IPS DF 19.7 (cell line): Measurements from ENCODE around the gene CSF2.
"Not testable (repeated sequence)": the region's sequence is repeated elsewhere in the genome, so short reads cannot be mapped to it uniquely, and the experiment has no call there.

ENCODE experiments used
- DNase-seq: peaks from one replicate; pipeline ENCODE4 v3.0.0-alpha.2; 2013; ENCODE audit warnings: low read depth, low spot score

Gene CSF2

DNA sequence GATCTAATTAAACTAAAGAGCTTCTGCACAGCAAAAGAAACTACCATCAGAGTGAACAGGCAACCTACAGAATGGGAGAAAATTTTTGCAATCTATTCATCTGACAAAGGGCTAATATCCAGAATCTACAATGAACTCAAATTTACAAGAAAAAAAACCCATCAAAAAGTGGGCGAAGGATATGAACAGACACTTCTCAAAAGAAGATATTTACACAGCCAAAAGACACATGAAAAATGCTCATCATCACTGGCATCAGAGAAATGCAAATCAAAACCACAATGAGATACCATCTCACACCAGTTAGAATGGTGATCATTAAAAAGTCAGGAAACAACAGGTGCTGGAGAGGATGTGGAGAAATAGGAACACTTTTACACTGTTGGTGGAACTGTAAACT, 34.9 kb downstream of the CSF2 start:
- not testable (repeated sequence) for DNase-seq

DNA sequence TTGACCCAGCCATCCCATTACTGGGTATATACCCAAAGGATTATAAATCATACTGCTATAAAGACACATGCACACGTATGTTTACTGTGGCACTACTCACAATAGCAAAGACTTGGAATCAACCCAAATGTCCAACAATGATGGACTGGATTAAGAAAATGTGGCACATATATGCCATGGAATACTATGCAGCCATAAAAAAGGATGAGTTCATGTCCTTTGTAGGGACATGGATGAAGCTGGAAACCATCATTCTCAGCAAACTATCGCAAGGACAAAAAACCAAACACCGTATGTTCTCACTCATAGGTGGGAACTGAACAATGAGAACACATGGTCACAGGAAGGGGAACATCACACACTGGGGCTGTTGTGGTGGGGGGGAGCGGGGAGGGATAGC, 35.4 kb downstream of the CSF2 start:
- not testable (repeated sequence) for DNase-seq

DNA sequence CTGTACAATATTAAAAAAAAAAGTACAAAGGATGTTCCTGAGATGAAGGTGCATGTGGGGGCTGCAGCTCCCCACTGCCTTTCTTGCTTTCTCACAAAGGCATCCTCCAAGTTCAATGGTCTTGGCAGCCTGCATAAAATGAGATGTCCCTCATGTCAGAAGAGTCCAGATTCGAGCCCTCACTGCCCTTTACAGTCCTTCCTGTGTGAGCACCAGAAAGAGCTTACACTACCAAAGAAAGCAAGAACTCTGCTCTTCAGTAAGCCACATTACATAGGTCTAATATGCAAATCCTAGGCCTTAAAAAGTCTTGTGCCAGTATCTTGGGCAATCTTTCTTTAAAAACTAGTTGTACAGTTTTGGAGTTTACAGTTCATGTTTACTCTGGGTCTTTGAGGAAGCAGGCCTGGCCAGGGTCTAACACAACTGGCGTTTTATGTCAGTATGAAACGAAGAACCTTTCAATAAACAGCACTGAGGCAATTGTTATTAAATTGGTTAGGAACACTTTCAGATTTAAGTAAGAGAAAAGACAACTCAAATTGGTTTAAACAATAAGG, 36.0 kb downstream of the CSF2 start:
- DNase-seq = no peak

DNA sequence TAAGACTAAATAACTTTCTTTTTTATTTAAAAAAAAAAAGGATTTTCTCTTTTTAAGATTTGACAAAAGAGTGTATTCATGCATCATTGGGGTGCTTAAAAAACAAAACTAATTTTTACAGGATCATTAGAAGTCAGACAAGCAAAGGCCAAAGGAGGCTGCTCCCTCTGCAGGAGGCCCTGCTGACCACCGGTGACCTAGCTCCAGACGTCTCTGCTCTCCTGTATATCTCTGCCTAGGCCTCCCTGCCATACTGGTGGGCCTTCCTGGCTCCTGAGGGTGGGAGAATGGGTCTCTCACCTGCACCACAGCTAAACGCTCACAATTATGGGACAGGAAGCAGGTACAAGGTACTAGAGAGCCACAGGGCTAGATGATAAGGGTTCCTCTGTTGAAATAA, 36.6 kb downstream of the CSF2 start:
- no peak for DNase-seq

DNA sequence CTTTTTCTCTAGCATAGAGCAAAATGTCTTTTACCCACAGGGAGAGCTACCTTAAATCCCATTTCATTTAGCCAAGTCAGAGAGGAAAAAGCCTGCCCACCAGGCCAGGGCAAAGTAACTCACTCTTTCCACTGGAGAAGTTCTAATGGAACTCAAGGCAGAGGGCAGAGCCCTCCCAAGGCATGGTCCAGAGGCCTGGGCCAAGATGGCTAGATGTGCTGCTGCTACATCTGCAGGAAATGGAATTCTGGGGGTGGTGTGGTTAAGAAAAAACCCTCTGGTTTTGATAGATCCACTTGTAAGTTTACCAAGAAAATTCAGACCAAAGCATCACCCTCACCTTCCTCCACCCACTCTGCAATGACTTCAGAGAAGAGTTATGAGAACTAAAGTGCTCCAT, 37.3 kb downstream of the CSF2 start:
- DNase-seq = no peak

DNA sequence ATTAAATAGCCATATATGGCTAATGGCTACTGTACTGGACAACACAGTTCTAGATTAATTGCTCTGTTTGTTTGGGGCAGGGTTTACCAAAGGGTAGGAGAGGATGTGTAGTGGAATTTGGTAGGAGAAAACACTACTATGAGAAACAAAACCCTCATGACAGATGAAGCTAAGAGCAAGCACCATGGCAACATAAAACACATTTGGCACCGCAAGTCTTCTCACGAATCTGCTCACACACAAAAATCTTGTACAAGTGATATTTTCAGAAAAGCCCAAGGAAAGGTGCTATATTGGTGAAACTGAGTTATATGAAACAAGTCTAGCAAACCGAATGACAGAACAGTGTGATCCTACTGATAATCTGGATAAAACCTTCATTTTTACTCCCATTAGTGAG, 38.5 kb downstream of the CSF2 start:
- no peak for DNase-seq

DNA sequence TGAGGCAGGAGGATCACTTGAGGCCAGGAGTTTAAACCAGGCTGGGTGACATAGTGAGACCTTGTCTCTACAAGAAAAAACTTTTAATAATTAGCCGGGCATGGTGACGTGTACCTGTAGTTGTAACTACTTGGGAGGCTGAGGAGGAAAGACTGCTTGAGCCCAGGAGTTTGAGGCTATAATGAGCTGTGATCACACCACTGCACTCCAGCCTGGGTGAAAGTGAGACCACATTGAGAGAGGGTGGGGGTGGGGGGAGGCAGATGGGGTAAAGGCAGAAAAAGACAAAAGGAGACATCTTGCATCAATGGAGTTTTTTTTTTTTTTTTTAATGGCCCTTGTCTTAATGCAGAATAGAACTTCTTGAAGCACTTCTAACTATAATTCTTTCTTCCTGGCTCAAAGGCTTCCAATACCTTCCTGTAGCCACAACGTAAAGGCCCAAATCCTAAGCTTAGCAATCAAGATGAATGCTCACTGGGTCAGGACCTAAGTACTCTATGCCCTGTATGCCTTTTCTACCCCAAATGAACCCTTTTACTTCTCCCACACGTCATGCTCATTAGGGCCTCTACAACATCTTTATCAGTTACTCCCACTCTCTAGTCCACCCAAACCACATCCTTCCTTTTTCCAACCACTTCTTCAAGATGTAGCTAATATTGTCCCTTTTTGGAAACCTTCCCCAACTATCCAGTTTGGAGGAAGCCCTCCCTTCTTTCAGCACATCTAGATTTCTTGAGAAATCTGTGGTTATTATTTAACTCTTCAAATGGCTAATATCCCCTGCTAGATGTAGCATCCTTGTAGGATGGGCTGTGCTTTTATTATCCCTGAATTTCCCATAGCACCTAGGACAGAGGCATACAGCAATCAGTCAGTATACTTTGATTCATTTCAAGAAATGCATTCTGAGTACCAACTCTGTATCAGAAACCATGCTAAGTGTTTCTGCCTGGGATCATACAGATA, 40.8 kb downstream of the CSF2 start:
- DNase-seq = no peak

DNA sequence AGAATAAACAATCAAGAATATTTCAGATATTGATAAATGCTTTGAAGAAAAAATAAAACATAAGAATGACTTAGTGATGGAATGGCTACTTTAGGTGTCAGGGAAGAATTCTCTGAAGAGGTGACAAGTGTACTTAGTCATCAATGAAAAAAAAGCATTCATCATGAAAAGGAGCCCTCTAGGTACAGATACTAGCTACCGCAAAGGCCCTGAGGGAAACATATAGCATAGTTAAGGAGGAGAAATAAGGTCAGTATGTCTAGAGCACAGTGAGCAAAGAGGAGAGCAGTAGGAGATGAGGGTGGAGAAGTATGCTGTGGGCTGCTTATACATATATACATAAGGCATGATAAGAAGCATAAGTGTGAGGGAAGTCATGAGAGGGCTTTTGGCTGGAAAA, 41.8 kb downstream of the CSF2 start:
- no peak for DNase-seq

DNA sequence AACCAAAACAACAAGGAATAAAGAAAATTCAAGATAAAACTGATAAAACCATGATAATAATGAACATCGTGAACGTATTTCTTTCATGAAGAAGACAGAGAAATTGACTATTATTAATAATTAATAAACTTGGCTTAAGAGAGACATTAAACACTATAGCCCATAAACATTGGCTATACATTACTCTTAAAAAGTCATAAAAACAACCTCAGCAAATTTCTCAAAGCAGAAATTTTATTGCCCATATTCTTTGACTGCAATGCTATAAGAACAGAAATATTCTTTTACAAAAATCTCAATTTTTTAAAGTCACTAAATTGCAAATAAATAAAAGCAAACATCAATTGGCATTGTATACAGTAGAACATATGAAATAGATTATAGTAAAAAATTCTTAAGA, 42.5 kb downstream of the CSF2 start:
- DNase-seq = no peak

DNA sequence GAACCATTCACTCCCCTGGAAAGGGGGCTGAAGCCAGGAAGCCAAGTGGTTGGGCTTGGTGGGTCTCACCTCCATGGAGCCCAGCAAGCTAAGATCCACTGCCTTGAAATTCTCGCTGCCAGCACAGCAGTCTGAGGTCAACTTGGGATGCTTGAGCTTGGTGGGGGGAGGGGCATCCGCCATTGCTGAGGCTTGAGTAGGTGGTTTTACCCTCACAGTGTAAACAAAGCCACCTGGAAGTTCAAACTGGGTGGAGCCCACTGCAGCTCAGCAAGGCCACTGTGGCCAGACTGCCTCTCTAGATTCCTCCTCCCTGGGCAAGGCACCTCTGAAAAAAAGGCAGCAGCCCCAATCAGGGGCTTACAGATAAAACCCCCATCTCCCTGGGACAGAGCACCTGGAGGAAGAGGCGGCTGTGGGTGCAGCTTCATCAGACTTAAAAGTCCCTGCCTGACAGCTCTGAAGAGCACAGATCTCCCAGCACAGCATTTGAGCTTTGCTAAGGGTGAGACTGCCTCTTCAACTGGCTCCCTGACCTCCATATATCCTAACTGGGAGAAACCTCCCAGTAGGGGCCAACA, 43.4 kb downstream of the CSF2 start:
- DNase-seq = peak; percentile 12

DNA sequence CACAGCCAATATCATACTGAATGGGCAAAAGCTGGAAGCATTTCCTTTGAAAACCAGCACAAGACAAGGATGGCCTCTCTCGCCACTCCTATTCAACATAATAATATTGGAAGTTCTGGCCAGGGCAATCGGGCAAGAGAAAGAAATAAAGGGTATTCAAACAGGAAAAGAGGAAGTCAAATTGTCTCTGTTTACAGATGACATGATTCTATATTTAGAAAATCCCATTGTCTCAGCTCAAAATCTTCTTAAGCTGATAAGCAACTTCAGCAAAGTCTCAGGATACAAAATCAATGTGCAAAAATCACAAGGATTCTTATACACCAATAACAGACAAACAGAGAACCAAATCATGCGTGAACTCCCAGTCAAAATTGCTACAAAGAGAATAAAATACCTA, 47.1 kb downstream of the CSF2 start:
- not testable (repeated sequence) for DNase-seq

DNA sequence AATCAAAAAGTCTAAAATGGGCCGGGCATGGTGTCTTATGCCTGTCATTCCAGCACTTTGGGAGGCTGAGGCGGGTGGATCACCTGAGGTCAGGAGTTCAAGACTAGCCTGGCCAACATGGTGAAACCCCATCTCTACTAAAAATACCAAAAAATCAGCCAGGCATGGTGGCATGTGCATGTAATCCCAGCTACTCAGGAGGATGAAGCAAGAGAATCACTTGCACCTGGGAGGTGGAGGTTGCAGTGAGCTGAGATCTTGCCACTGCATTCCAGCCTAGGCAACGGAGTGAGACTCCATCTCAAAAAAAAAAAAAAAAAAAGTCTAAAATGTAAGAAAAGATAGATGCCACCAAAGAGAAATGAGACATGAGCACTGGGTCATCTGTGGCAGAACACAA, 49.4 kb downstream of the CSF2 start:
- DNase-seq = not testable (repeated sequence)

DNA sequence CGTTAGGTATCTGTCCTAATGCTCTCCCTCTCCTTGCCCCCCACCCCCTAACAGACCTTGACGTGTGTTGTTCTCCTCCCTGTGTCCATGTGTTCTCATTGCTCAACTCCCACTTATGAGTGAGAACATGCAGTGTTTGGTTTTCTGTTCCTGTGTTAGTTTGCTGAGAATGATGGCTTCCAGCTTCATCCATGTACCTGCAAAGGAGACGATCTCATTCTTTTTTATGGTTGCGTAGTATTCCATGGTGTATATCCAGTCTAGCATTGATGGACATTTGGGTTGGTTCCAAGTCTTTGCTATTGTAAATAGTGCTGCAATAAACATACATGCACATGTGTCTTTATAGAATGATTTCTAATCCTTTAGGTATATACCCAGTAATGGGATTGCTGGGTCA, 50.0 kb downstream of the CSF2 start:
- DNase-seq = not testable (repeated sequence)
